Measurements from ENCODE around the gene MTTP.

MTTP gene

DNA sequence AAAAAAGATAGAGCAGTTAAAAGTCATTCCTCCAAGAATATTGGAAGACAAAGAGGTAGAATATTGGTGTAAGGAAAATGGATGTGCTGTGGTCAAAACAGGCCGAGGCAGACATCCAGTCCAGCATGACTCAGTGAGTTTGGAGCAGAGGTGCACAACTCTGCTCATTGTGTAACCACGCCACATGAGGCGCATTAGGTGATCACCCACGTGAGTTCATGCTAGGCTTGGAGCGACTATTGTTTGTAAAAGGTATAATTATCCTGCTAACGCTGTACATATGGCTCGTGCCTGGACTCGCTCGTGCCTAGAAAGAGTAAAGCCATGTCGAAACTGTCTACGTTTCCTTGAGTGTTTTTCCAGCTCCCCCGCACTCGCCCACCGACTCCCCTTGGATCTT is 59.1 kb downstream of the MTTP start:
- Histone ChIP-seq H3K9me2 (ENCODE audit: low read depth, low read length) (no peaks in the 10 kb centered on the region), H3K9me3 (ENCODE audit: low read length) (no peaks in the 10 kb centered on the region), H3K27ac (ENCODE audit: low read depth, low read length, poor library complexity, severe bottlenecking) (no peak overlapping the region), H3F3A (ENCODE audit: insufficient read depth, low read length) (no peaks in the 10 kb centered on the region), H3K9ac (ENCODE audit: low read length) (no peak overlapping the region), H3K4me2 (ENCODE audit: low read length) (no peak overlapping the region), H3K4me1 (ENCODE audit: insufficient read depth, low read length, severe bottlenecking) (peaks cover 31% of the 10 kb centered on the region), H3K27me3 (ENCODE audit: insufficient read depth, low read length) (no peaks in the 10 kb centered on the region), H3K79me2 (ENCODE audit: insufficient read depth, low read length) (no peaks in the 10 kb centered on the region), H3K4me3 (ENCODE audit: low read depth, low read length, poor library complexity, severe bottlenecking) (no peak overlapping the region), H3K36me3 (ENCODE audit: insufficient read depth, low read length) (no peaks in the 10 kb centered on the region), H4K20me1 (ENCODE audit: insufficient read depth, low read length) (no peaks in the 10 kb centered on the region), H2AFZ (ENCODE audit: low read length) (no peak overlapping the region)
- no peak for TF ChIP-seq EZH2 (IDR thresholded peaks at IDR 0.05; ENCODE audit: borderline replicate concordance, low read length)
- TF ChIP-seq, protein P1, sequence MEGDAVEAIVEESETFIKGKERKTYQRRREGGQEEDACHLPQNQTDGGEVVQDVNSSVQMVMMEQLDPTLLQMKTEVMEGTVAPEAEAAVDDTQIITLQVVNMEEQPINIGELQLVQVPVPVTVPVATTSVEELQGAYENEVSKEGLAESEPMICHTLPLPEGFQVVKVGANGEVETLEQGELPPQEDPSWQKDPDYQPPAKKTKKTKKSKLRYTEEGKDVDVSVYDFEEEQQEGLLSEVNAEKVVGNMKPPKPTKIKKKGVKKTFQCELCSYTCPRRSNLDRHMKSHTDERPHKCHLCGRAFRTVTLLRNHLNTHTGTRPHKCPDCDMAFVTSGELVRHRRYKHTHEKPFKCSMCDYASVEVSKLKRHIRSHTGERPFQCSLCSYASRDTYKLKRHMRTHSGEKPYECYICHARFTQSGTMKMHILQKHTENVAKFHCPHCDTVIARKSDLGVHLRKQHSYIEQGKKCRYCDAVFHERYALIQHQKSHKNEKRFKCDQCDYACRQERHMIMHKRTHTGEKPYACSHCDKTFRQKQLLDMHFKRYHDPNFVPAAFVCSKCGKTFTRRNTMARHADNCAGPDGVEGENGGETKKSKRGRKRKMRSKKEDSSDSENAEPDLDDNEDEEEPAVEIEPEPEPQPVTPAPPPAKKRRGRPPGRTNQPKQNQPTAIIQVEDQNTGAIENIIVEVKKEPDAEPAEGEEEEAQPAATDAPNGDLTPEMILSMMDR (IDR thresholded peaks at IDR 0.05; ENCODE audit: low read length): no peak

DNA sequence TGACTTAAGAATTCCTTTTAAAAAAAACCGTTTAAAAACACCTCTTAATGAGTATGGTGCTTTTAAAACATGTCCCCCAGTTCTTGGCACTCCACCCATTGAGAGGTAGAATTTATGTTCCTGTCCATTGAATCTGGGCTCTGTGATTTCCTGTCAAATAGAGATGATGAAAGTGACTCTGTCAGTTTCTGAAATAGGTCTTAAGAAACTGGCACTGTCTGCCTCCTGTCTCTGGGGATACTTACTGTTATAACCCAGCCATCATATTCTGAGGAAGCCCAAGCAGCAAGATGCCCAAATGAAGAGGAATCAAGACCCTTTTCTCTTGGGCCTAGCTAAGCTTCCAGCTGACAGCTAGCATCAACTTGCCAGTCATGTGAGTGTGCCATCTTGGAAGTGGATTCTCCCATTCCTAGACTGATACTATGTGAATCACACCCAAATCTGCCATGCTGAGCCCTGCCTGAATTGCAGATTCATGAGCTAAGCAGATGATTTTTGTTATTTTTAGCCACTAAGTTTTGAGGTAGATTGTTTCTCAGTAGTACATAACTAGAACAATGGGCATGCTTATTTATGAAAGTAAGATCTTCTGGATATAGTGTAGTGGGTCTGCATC is 60.2 kb downstream of the MTTP start:
- H3K4me3 ChIP-seq (ENCODE audit: low read depth, low read length, poor library complexity, severe bottlenecking): no peak overlapping the region
- no peak overlapping the region for H2AFZ ChIP-seq (ENCODE audit: low read length)
- no peaks in the 10 kb centered on the region for H4K20me1 ChIP-seq (ENCODE audit: insufficient read depth, low read length)
- H3K9me3 ChIP-seq (ENCODE audit: low read length): no peaks in the 10 kb centered on the region
- no peak overlapping the region for H3K9ac ChIP-seq (ENCODE audit: low read length)
- H3K36me3 ChIP-seq (ENCODE audit: insufficient read depth, low read length): no peaks in the 10 kb centered on the region
- TF ChIP-seq, protein P1 (IDR thresholded peaks at IDR 0.05; ENCODE audit: low read length): no peak
- no peak for TF ChIP-seq EZH2 (IDR thresholded peaks at IDR 0.05; ENCODE audit: borderline replicate concordance, low read length)
- H3K27me3 ChIP-seq (ENCODE audit: insufficient read depth, low read length): no peaks in the 10 kb centered on the region
- H3K4me1 ChIP-seq (ENCODE audit: insufficient read depth, low read length, severe bottlenecking): peaks cover 31% of the 10 kb centered on the region
- no peaks in the 10 kb centered on the region for H3K79me2 ChIP-seq (ENCODE audit: insufficient read depth, low read length)
- no peak overlapping the region for H3K4me2 ChIP-seq (ENCODE audit: low read length)
- H3K27ac ChIP-seq (ENCODE audit: low read depth, low read length, poor library complexity, severe bottlenecking): no peak overlapping the region
- H3F3A ChIP-seq (ENCODE audit: insufficient read depth, low read length): no peaks in the 10 kb centered on the region
- no peaks in the 10 kb centered on the region for H3K9me2 ChIP-seq (ENCODE audit: low read depth, low read length)

DNA sequence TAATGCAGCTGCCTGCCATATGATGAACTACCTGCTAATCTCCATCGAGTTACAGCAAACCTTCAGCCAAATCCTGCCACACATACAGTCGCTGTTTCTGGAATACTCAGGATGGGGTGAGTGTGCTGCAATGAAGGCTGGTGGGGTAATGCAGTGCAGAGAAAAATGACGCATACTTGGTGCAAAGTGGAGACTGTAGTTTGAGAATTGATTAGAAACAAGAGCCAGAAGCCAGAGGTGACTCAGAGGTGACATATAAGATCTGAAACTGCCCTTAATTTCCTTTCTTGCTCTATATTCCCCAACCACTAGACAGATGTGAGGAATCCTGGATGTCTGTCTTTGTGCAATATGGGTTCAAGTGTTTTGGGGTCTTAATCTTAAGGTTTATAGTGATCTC is 61.0 kb downstream of the MTTP start:
- no peaks in the 10 kb centered on the region for H3K79me2 ChIP-seq (ENCODE audit: insufficient read depth, low read length)
- no peak overlapping the region for H3K27ac ChIP-seq (ENCODE audit: low read depth, low read length, poor library complexity, severe bottlenecking)
- H3K36me3 ChIP-seq (ENCODE audit: insufficient read depth, low read length): no peaks in the 10 kb centered on the region
- no peak for TF ChIP-seq EZH2 (IDR thresholded peaks at IDR 0.05; ENCODE audit: borderline replicate concordance, low read length)
- TF ChIP-seq, protein P1 (IDR thresholded peaks at IDR 0.05; ENCODE audit: low read length): no peak
- H3K9me3 ChIP-seq (ENCODE audit: low read length): no peaks in the 10 kb centered on the region
- H4K20me1 ChIP-seq (ENCODE audit: insufficient read depth, low read length): no peaks in the 10 kb centered on the region
- no peak overlapping the region for H3K9ac ChIP-seq (ENCODE audit: low read length)
- H3K4me2 ChIP-seq (ENCODE audit: low read length): no peak overlapping the region
- H3K9me2 ChIP-seq (ENCODE audit: low read depth, low read length): no peaks in the 10 kb centered on the region
- H3K27me3 ChIP-seq (ENCODE audit: insufficient read depth, low read length): no peaks in the 10 kb centered on the region
- H3K4me3 ChIP-seq (ENCODE audit: low read depth, low read length, poor library complexity, severe bottlenecking): no peak overlapping the region
- H3F3A ChIP-seq (ENCODE audit: insufficient read depth, low read length): no peaks in the 10 kb centered on the region
- H2AFZ ChIP-seq (ENCODE audit: low read length): no peak overlapping the region
- peaks cover 31% of the 10 kb centered on the region for H3K4me1 ChIP-seq (ENCODE audit: insufficient read depth, low read length, severe bottlenecking)

Measured in OCI-LY1 (cell line).